ENCODE results near the gene NLRP9.

The NLRP9 gene

GRCh38 chr19:55690769-55691545, 47.2 kb downstream of the NLRP9 start:
- Histone ChIP-seq H3K27ac (ENCODE audit: low read depth, low read length) (no peak overlapping the region), H3K36me3 (ENCODE audit: control insufficient read depth, insufficient read depth, low read length) (peaks cover 41% of the 10 kb centered on the region), H3K9ac (ENCODE audit: low read length) (no peak overlapping the region), H3K27me3 (ENCODE audit: control insufficient read depth, insufficient read depth, low read length) (no peaks in the 10 kb centered on the region), H3K4me1 (ENCODE audit: control insufficient read depth, insufficient read depth, low read length) (no peaks in the 10 kb centered on the region), H3K4me3 (ENCODE audit: low read length) (no peak overlapping the region)

- Histone ChIP-seq H3K36me3 (ENCODE audit: control insufficient read depth, insufficient read depth, low read length) (peaks cover 44% of the 10 kb centered on the region), H3K4me1 (ENCODE audit: control insufficient read depth, insufficient read depth, low read length) (no peaks in the 10 kb centered on the region), H3K27me3 (ENCODE audit: control insufficient read depth, insufficient read depth, low read length) (no peaks in the 10 kb centered on the region), H3K9ac (ENCODE audit: low read length) (no peak overlapping the region), H3K4me3 (ENCODE audit: low read length) (no peak overlapping the region), H3K27ac (ENCODE audit: low read depth, low read length) (no peak overlapping the region)
Measured at GRCh38 chr19:55690109-55690768, 48.0 kb downstream of the NLRP9 start.

GRCh38 chr19:55689411-55690108, 48.6 kb downstream of the NLRP9 start:
- H3K4me1 ChIP-seq (ENCODE audit: control insufficient read depth, insufficient read depth, low read length), result no peaks in the 10 kb centered on the region
- no peaks in the 10 kb centered on the region for H3K27me3 ChIP-seq (ENCODE audit: control insufficient read depth, insufficient read depth, low read length)
- peaks cover 42% of the 10 kb centered on the region for H3K36me3 ChIP-seq (ENCODE audit: control insufficient read depth, insufficient read depth, low read length)
- H3K4me3 ChIP-seq (ENCODE audit: low read length), result no peak overlapping the region
- no peak overlapping the region for H3K9ac ChIP-seq (ENCODE audit: low read length)
- no peak overlapping the region for H3K27ac ChIP-seq (ENCODE audit: low read depth, low read length)

GRCh38 chr19:55688422-55689218, 49.6 kb downstream of the NLRP9 start:
- Histone ChIP-seq H3K36me3 (ENCODE audit: control insufficient read depth, insufficient read depth, low read length) (peaks cover 44% of the 10 kb centered on the region), H3K4me1 (ENCODE audit: control insufficient read depth, insufficient read depth, low read length) (no peaks in the 10 kb centered on the region), H3K27ac (ENCODE audit: low read depth, low read length) (no peak overlapping the region), H3K4me3 (ENCODE audit: low read length) (no peak overlapping the region), H3K27me3 (ENCODE audit: control insufficient read depth, insufficient read depth, low read length) (no peaks in the 10 kb centered on the region), H3K9ac (ENCODE audit: low read length) (no peak overlapping the region)

- H3K36me3 ChIP-seq (ENCODE audit: control insufficient read depth, insufficient read depth, low read length), result peaks cover 36% of the 10 kb centered on the region
- no peak overlapping the region for H3K27ac ChIP-seq (ENCODE audit: low read depth, low read length)
- H3K4me1 ChIP-seq (ENCODE audit: control insufficient read depth, insufficient read depth, low read length), result no peaks in the 10 kb centered on the region
- no peaks in the 10 kb centered on the region for H3K27me3 ChIP-seq (ENCODE audit: control insufficient read depth, insufficient read depth, low read length)
- H3K9ac ChIP-seq (ENCODE audit: low read length), result no peak overlapping the region
- no peak overlapping the region for H3K4me3 ChIP-seq (ENCODE audit: low read length)
Measured at GRCh38 chr19:55687281-55688201, 50.7 kb downstream of the NLRP9 start.

- no peaks in the 10 kb centered on the region for H3K27me3 ChIP-seq (ENCODE audit: control insufficient read depth, insufficient read depth, low read length)
- no peaks in the 10 kb centered on the region for H3K4me1 ChIP-seq (ENCODE audit: control insufficient read depth, insufficient read depth, low read length)
- H3K4me3 ChIP-seq (ENCODE audit: low read length), result no peak overlapping the region
- H3K36me3 ChIP-seq (ENCODE audit: control insufficient read depth, insufficient read depth, low read length), result peaks cover 35% of the 10 kb centered on the region
- no peak overlapping the region for H3K9ac ChIP-seq (ENCODE audit: low read length)
- H3K27ac ChIP-seq (ENCODE audit: low read depth, low read length), result no peak overlapping the region
Measured at GRCh38 chr19:55686311-55687050, 51.7 kb downstream of the NLRP9 start.

GRCh38 chr19:55685776-55686175, 52.4 kb downstream of the NLRP9 start:
- Histone ChIP-seq H3K36me3 (ENCODE audit: control insufficient read depth, insufficient read depth, low read length) (peaks cover 30% of the 10 kb centered on the region), H3K27ac (ENCODE audit: low read depth, low read length) (no peak overlapping the region), H3K9ac (ENCODE audit: low read length) (no peak overlapping the region), H3K4me1 (ENCODE audit: control insufficient read depth, insufficient read depth, low read length) (no peaks in the 10 kb centered on the region), H3K4me3 (ENCODE audit: low read length) (no peak overlapping the region), H3K27me3 (ENCODE audit: control insufficient read depth, insufficient read depth, low read length) (no peaks in the 10 kb centered on the region)

GRCh38 chr19:55684946-55685681, 53.1 kb downstream of the NLRP9 start:
- H3K9ac ChIP-seq (ENCODE audit: low read length), result no peak overlapping the region
- H3K27ac ChIP-seq (ENCODE audit: low read depth, low read length), result no peak overlapping the region
- H3K27me3 ChIP-seq (ENCODE audit: control insufficient read depth, insufficient read depth, low read length), result no peaks in the 10 kb centered on the region
- no peak overlapping the region for H3K4me3 ChIP-seq (ENCODE audit: low read length)
- no peaks in the 10 kb centered on the region for H3K4me1 ChIP-seq (ENCODE audit: control insufficient read depth, insufficient read depth, low read length)
- H3K36me3 ChIP-seq (ENCODE audit: control insufficient read depth, insufficient read depth, low read length), result peaks cover 23% of the 10 kb centered on the region

GRCh38 chr19:55683449-55684261, 54.5 kb downstream of the NLRP9 start:
- no peak overlapping the region for H3K9ac ChIP-seq (ENCODE audit: low read length)
- H3K27ac ChIP-seq (ENCODE audit: low read depth, low read length), result no peak overlapping the region
- H3K27me3 ChIP-seq (ENCODE audit: control insufficient read depth, insufficient read depth, low read length), result no peaks in the 10 kb centered on the region
- no peak overlapping the region for H3K4me3 ChIP-seq (ENCODE audit: low read length)
- H3K36me3 ChIP-seq (ENCODE audit: control insufficient read depth, insufficient read depth, low read length), result peaks cover 22% of the 10 kb centered on the region
- no peaks in the 10 kb centered on the region for H3K4me1 ChIP-seq (ENCODE audit: control insufficient read depth, insufficient read depth, low read length)
